Coronary artery (tissue), 2 donors: Measurements from ENCODE around the gene VN1R4.
A peak's percentile ranks its signal among the peaks of the same experiment; 100 is the strongest.
"Not testable (repeated sequence)": the region's sequence is repeated elsewhere in the genome, so short reads cannot be mapped to it uniquely, and the experiment has no call there.

ENCODE experiments used
- DNase-seq: peaks from one replicate; pipeline ENCODE4 v3.0.0-alpha.2; 2017; ENCODE audit warnings: low spot score
- H3K27ac ChIP-seq, 2 donors: fragments of 200-600 bp; sonication (generic); one replicate each; pipeline ENCODE4 v1.5.1; 2016 to 2019
- H3K4me3 ChIP-seq: fragments of 200-600 bp; sonication (generic); 2 replicates; pipeline ENCODE4 v1.5.1; 2016; ENCODE audit warnings: mild to moderate bottlenecking, moderate library complexity
- CTCF ChIP-seq: fragments of 200-600 bp; sonication (generic); IDR thresholded peaks from one replicate; pipeline ENCODE4 v1.5.1; 2019; ENCODE audit warnings: antibody characterized with exemption

The VN1R4 gene

GRCh38 chr19:53275480-53275879 lies 8.0 kb upstream of the VN1R4 start:
- no peak overlapping the region for H3K27ac ChIP-seq
- no peak for DNase-seq
- no peak overlapping the region for H3K4me3 ChIP-seq
- no peak for TF ChIP-seq CTCF

- DNase-seq = no peak
- no peak for TF ChIP-seq CTCF
- Histone ChIP-seq H3K27ac (no peak overlapping the region), H3K4me3 (no peak overlapping the region)
Measured at GRCh38 chr19:53272044-53272443, 4.5 kb upstream of the VN1R4 start.

GRCh38 chr19:53269861-53270260 lies 2.3 kb upstream of the VN1R4 start:
- H3K4me3 ChIP-seq, H3K27ac ChIP-seq, DNase-seq: not testable (repeated sequence)

GRCh38 chr19:53257715-53258342 lies 9.7 kb downstream of the VN1R4 start, which contains the start of gene VN1R2:
VN1R2 (plus strand) TSS chr19:53258292; CDS start chr19:53258376, 84 bp downstream.
- DNase-seq, H3K27ac ChIP-seq, H3K4me3 ChIP-seq: not testable (repeated sequence)

- TF ChIP-seq CTCF = no peak
- Histone ChIP-seq H3K4me3 (peak within 1 kb of the TSS; percentile 84), H3K27ac (peak within 1 kb of the TSS; percentile 75 to 76)
- DNase-seq = peak; percentile 90
Measured at GRCh38 chr19:53254411-53255341, 12.8 kb downstream of the VN1R4 start, which contains the start of gene ZNF677. ZNF677 (minus strand) TSS chr19:53254873; CDS start chr19:53251550, 3,323 bp downstream.

- no peak overlapping the region for H3K4me3 ChIP-seq
- TF ChIP-seq CTCF = no peak
- DNase-seq = no peak
- no peak overlapping the region for H3K27ac ChIP-seq
Measured at GRCh38 chr19:53246498-53246897, 21.0 kb downstream of the VN1R4 start.

- TF ChIP-seq CTCF = no peak
- Histone ChIP-seq H3K4me3 (peak overlapping the region; percentile 19), H3K27ac (no peak overlapping the region)
- no peak for DNase-seq
Measured at GRCh38 chr19:53237114-53237777, 30.3 kb downstream of the VN1R4 start.
